SHP77 (cell line): Measurements from ENCODE around the gene ABCC5.
"Not testable (repeated sequence)": the region's sequence is repeated elsewhere in the genome, so short reads cannot be mapped to it uniquely, and the experiment has no call there.

Experiments
- DNase-seq, 2 experiments: peaks; one replicate each; lab custom pipeline; 2025; lab: John Stamatoyannopoulos, UW

Gene ABCC5

DNA sequence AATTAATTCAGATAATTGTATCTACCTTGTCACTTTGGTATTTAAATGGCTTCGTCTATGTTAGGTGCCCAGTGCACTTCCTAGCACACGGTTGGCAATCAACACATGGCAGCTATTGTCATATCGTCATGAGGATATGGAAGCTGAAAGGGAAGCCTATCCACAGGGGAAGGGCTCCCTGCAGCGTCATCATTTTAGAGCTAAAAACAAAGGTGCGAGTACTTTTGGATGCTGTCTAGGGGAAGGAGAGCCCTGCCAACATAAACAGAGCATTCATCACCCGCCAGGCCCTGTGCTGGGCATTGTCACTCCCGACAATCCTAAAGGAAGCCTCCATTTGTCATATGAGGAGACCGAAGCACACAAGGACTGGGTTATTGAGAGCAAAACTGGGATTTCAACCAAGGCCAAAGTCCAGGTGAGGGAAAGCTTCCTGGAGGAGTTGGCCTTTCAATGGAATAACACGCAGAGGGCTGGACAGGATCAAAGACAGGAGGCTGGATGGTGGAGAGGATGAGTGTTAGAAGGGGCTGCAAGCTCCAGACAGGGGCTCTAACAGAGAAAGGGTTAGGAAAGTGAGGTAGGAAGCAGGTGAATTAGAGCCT is 125.0 kb downstream of the ABCC5 start:
- peak in 1 of 2 experiments; percentile 42 for DNase-seq

DNA sequence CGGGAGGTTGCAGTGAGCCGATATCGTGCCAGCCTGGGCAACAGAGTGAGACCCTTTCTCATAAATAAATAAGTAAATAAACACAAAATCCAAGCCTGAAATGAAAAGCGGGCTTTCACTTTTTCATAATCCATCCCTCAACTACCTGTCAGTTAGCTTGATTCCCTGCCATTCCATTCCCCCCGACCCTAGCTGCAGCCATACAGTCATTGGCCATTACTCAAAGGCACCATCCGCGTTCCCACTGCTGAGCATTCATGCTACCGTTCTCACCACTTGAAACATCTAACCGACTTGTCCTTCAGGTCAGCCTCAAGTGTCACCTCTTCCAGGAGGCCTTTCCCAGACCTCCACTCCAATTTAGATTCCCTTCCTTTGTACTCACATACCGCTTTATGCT is 131.9 kb downstream of the ABCC5 start:
- DNase-seq = no peak

DNA sequence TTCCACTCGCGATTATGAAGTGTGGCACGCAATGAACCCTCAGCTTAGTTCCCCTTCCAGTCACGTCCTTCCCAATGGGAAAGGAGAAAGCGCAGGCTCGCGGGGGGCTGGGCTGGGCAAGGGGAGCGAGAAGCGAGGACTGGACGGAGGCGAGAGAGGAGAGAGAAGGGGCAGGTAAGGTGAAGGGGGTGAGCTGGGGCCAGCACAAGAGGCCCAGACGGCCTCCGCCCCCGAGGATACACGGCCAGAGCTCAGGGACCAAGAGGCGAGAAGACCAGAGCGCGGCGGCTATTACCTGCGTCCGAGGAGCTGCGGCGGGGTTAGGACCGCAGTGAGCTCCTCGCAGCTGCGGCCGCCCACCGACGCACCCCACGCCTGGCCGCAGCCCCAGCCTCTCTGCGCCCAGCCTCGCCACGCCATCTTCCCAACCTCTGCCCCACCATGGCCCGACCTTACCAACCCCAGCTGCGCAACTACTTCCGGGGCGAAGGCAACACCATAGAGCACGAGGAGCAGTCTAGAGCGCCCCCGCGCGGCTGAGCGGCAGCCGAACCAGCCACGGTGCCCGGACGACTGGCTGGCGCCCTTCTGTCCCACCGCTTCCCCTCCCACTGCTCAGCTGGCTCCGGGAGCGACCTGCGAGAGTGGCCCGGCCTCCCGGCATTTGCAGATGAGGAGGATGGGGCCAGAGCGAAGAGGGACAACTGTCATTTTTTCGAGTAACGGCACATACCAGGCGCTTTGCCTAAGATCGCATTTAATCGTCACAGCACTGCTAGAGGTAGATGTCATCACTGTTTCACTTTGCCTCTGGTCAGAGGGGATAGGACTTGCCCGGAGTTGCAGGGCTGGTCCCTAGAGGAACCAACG is 133.0 kb downstream of the ABCC5 start, which contains the start of gene PARL:
Gene PARL, minus strand, starts transcription at position 454 of the 870 bp plus-strand sequence. Its CDS starts 34 bp downstream, at position 420.
- peak; percentile 92 to 93 for DNase-seq

DNA sequence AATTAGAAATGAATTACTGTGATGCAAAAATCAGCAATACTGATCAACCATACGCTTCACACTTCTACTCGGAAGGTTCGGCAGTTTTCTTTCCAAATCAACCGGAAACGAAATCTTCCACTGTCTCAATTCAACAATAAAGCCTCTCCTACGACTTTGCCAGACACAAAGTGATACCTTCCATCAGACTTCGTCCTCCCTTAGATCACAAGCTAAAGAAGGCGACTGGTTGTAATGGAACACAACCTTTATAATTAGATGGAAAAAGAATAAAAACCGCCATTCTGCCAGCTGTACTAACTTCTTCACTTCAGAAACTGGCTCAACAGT is 133.6 kb downstream of the ABCC5 start:
- no peak for DNase-seq

DNA sequence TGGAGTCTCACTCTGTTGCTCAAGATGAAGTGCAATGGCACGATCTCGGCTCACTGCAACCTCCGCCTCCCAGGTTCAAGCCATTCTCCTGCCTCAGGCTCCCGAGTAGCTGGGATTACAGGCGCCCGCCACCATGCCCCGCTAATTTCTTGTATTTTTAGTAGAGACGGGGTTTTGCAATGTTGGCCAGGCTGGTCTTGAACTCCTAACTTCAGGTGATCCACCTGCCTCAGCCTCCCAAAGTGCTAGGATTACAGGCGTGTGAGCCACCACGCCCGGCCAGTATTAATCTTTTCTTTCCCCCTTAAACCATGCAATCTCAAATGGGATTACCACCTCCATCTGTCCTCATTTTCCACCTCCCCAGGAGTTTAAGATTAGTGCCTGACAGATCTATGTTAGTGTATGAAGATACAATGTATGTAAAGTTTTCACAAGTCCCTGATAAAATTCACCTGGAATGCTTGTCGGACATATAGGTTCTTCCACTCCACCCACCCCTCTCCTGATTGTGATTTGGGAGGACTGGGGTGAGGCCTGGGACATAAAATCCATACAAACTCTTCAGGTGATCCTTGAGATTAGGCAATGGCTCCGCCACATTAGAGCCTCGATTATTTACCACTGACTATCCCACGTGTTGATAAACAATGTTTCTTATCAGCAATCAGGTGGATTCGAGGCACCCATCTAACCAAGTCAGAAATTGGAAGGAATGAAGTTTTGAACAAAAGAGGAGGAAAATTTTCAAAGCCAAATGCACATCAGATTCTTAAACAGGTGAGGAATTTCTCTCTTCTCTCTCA is 134.2 kb downstream of the ABCC5 start:
- no peak for DNase-seq

DNA sequence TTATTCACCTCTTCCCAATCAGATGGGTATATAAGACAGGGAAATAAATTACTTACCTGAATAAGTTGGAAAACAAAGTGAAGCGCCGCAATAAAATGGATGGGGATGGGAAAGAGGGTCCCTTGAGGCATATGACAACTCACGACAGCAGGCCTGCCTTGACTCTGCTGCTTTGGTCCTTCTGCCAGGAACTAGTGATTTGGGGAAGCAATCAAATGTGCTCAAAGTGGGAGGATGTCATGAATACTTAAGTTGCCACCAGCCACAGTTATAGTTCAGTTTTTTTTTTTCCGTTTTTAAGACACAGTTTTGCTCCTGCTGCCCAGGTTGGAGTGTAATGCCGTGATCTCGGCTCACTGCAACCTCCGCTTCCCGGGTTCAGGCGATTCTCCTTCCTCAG is 137.6 kb downstream of the ABCC5 start:
- no peak for DNase-seq

DNA sequence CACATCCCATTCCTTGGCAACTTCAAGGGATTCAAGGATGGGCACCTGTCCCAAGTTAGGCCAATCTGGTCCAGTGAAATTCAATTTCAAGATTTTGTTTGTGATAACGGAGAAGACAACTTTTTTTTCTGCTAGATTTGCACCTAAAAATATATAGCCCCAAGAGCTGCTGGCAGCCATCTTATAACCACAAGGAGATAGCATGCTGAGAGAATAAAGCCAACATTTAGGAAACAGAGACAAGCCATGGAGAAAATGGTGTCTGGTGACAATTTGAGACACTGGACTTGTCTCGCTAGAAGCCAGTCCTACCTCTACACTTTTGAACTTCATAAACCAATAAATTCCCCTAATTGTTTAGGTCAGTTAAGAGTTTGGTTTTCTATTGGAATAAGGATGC is 138.4 kb downstream of the ABCC5 start:
- DNase-seq = no peak

DNA sequence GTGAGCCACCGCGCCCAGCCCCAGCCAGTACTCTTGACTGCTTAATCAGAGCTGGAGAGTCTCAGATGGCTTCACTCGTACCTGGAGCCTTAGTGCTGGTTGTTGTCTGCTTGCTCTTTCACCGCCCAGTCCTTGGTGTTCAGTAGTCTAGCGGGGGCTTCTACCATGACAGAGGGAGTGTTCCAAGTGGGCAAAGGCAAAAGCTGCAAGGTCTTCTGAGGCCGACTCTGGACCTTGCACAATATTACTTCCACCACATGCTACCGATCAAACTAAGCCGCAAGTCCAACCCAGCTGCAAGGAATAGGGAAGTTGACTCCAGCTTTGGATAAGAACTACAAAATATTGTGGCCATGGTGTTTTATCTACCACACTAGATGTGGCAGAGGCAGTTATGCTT is 139.6 kb downstream of the ABCC5 start:
- no peak for DNase-seq

DNA sequence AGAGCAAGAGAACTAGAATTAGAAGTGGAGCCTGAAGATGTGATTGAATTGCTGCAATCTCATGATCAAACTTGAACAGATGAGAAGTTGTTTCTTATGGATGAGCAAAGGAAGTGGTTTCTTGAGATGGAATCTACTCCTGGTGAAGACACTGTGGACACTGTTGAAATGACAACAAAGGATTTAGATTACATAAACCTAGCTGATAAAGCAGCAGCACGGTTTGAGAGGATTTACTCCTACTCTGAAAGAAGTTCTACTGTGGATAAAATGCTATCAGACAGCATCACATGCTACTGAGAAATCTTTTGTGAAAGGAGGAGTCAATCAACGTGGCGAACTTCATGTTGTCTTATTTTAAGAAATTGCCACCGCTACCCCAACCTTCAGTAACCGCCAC is 140.5 kb downstream of the ABCC5 start:
- not testable (repeated sequence) for DNase-seq

DNA sequence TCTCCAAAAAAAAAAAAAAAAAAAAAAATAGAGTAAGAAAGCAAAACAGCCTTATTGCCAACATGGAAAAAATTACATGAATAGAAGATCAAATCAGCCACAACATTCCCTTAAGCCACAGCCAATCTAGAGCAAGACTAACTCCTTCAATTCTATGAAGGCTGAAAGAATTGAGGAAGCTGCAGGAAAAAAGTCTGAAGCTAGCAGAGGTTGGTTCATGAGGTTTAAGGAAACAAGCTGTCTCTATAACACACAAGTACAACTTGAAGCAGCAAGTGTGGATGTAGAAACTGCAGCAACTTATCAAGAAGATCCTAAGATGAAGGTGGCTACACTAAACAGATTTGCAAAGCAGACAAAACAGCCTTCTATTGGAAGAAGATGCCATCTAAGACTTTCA is 142.3 kb downstream of the ABCC5 start:
- DNase-seq = no peak

DNA sequence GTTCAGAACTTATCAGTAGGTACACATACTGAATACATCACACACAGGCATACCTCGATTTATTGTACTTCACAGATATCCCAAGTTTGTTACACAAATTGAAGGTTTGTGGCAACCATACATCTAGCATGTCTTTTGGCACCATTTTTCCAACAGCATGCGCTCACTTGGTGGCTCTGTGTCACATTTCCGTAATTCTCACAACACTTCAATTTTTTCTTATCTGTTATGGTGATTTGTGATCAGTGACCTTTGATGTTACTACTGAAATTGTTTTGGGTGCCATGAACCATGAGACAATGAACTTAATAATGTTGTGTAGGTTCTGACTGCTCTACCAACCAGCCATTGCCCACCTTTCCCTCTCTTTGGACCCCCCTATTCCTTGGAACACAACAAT is 143.8 kb downstream of the ABCC5 start:
- no peak for DNase-seq

DNA sequence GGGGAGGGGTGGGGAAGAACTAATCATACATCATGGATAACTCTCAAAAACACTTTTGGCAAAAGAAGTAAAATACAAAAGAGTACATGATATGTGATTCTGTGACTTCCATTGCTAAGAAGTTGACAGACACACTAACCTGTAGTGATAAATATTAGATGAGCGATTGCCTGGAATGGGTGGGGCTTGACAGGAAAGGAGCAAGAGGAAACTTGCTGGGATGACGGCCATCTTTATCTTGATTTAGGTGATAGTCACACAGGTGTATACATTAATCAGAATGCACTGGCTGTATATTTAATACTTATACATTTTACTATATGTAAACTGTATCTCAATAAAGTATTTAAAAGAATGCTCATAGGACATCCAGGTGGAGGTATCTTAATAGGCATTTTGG is 146.1 kb downstream of the ABCC5 start:
- DNase-seq = no peak

DNA sequence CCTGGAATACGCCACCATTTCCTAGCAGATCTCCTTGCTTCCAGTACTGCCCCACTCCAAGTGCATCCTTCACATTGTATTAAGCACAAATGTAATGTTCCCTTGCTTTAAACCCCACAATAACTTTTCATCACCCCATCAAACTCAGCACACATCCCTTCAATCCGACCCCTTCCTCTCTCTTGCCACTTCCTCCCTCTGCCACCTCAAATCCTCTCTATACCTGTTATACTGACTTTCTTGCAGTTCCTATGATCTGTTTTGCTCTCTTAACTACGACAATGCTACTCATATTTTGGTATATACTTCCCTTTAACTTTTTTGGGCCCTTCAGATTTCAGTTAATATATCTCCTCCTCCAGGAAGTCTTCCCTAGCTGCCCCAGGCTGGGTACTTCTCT is 147.1 kb downstream of the ABCC5 start:
- DNase-seq = no peak
